GM21360 (cell line): ENCODE measurements around the gene DIPK1C.
"Not testable (repeated sequence)": the region's sequence is repeated elsewhere in the genome, so short reads cannot be mapped to it uniquely, and the experiment has no call there.

Experiments
- ATAC-seq: cut with Tn5 transposase; IDR thresholded peaks from one replicate; pipeline ENCODE4 v1.9.1; 2021; ENCODE audit warnings: mild to moderate bottlenecking, moderate library complexity; ENCODE audit not compliant: unreplicated experiment

Gene DIPK1C

DNA sequence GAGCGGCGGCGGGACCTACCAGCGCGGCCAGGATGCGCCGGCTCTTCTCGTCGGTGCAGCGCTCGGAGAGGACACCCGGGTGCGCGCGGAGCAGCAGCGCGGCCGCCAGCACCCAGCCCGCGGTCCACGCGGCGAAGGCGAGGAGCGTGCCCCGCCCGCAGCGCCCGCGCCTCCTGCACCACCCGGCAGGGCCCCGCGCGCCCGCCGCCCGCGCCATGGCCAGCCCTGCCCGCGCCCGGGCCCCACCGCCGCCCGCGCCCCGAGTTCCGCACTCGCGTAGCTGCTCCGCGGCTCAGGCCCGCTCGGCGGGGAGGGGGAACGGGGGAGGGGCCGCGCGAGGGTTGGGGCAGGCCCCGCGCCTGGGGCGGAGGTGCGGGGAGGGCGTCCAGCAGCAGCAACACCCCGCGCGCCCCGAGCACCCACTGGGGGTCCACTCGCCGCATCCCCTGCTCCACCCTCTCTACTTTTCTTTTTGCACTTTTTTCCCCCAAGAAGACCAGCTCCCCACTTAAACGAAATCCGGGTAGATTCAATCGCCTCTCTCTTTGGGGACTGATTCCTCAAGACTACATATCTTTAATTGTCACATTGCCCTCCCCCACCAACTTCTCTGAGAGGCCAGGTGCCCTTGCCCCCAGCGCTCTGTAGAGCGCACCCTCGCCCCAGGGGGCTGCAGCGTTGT lies at the start of gene DIPK1C:
Gene DIPK1C, minus strand, starts transcription at position 266 of the 682 bp plus-strand sequence. Its CDS starts 49 bp downstream, at position 217.
- ATAC-seq, result no peak

DNA sequence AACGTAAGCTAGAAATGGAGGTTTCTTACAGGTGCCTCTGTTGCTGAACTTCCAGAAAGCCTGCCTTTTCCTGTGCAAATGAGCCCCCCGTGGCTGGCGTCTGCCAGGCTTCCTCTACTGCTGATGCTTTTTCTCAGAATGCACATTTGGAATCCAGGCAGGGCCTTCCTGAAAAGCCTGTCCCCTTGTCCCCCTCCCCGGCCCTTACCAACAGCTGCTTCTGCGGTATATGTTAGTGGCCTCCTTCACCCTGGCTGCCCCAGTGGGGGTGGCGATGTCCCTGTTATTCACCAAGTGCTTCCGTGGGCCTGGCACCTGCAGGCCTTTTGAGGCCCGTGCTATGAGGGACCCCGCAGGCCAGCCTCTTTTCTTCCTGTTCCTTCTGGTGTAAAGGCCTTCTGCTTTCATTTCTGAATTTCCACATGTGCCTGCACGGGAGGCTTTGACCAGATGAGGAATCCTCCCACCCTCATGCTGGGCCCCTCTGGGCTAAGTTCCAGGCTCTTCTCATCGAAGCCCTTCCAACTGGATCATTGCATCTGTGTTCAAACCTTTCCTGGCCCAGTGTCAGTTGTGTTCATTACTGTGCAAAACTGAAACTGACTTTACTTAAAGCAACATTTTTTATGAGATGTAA lies 49.5 kb upstream of the DIPK1C start:
- ATAC-seq, result no peak

- no peak for ATAC-seq
Measured at GRCh38 chr18:74505776-74506175, 48.7 kb upstream of the DIPK1C start.

GRCh38 chr18:74503137-74503536 lies 46.0 kb upstream of the DIPK1C start:
- no peak for ATAC-seq

DNA sequence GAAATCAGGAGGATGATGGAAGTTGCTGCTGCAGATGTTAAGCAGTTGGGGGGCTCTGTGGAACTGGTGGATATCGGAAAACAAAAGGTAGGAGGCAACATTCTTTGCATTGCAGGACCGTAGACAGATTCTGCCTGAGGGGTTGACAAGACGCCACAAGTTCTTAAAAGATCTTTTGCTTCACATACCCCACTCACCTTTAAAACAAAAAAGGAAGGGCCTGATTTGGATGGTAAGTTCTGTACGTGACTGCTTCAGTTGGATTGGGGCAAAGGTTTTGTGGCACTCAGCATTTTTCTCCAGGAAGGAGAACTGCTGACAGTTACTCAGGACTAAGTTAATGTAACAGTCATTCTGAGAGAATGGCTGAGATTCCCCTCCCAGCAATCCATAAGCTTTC lies 44.3 kb upstream of the DIPK1C start:
- ATAC-seq, result no peak

GRCh38 chr18:74500774-74501173 lies 43.7 kb upstream of the DIPK1C start:
- not testable (repeated sequence) for ATAC-seq

- ATAC-seq, result no peak
Measured at GRCh38 chr18:74500372-74500771, 43.3 kb upstream of the DIPK1C start.

GRCh38 chr18:74499633-74500032 lies 42.5 kb upstream of the DIPK1C start:
- ATAC-seq, result peak; percentile 22

DNA sequence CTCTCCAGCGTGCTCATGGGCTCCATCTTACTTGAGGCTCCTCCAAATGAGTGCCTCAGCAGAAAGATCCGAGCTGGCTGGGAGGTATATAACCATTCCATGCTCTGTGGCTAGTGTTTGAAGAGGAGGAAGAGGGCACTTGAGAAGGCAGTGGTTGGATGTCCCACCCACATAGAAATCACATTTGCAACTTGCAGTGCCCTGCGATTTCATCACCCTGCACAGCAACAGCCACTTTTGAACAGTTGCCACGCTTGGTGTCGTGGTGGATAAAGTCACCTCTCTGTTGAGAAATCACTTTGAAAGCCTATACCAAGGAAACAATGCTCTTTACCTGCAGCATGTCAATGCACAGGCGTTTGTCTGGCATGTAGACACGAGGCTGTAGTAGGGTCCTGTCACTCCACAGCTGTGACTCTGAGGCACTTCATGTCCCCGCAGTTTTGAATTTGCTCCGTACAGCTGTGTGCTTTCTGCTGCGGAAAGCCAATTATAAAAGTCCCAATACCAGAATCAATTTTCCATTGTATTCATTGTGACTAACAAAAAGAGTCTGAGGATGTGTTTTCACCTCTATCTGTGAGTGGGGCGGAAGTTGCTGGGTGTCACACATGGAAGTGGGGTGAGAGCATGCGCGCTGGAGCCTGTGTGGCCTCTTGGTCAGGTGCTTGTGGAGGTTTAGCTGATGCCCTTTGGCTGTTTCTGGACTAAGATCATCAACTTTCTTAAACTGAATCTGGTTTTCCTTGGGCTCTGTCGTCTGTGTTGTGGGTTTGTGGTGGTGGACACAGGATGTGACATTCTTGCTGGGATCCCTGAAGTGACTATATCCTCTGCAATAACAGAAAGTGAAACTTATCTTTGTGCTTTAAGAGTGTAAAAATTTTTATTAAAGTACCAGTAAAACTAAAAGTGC lies 41.9 kb upstream of the DIPK1C start:
- ATAC-seq, result peak; percentile 18

DNA sequence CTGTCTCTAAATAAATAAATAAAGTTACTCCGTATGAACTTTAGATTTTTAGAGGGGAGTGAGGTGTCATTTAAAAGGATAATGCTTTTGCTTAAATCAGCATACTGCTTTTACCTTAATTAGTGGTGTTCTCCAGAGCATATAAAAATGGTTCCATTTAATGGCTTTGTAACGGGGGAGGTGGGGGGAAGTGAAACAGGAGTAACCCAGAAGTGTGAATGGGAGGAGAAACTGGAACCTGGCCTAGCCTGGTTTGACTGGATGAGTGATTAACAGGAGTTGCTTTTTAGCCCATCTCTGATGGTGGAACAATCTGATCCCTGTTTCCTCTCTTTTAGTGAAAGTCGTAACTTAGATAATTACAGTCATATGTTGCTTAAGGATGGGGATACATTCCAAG lies 40.7 kb upstream of the DIPK1C start:
- ATAC-seq, result no peak

GRCh38 chr18:74497324-74497676 lies 40.2 kb upstream of the DIPK1C start:
- ATAC-seq, result no peak

DNA sequence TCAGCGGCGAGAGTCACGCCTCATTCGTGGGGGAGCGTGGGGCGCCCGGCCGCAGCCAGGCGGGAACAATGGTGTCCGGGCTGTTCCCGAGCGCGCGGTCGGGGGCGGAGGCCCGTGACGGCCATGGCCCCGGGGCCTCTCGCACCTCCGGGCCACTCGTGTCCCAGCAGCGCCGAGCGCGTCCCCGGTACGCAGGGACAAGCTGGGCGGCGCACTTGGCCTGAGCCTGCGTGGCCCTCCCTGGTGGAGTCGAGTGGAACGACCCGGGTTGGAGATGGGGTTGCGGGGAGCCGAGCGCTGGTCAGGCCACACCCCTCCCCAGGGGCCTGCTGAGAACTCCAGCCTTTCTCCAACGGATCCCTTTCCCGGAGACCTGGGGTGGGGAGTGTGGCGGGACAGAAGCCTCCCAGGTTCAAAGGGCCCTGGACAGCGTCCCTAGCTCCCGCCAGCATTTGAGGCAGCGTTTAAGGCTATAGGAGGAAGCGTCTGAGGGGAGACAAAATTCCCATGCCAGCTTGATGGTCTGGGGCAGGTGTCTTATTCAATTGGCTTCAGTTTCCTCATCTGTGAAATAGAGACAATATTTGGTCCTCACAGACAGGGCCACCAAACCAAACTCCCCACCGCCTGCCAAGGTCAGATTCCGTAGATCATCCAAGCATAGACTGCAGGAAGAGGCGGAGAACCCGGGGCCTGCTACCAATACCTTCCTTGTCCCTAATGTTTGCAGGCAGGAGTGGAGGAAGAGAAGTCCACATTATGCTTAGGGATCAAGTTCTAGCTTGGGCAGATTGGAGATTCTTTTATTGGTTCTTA lies 39.6 kb upstream of the DIPK1C start:
- ATAC-seq, result peak; percentile 29

DNA sequence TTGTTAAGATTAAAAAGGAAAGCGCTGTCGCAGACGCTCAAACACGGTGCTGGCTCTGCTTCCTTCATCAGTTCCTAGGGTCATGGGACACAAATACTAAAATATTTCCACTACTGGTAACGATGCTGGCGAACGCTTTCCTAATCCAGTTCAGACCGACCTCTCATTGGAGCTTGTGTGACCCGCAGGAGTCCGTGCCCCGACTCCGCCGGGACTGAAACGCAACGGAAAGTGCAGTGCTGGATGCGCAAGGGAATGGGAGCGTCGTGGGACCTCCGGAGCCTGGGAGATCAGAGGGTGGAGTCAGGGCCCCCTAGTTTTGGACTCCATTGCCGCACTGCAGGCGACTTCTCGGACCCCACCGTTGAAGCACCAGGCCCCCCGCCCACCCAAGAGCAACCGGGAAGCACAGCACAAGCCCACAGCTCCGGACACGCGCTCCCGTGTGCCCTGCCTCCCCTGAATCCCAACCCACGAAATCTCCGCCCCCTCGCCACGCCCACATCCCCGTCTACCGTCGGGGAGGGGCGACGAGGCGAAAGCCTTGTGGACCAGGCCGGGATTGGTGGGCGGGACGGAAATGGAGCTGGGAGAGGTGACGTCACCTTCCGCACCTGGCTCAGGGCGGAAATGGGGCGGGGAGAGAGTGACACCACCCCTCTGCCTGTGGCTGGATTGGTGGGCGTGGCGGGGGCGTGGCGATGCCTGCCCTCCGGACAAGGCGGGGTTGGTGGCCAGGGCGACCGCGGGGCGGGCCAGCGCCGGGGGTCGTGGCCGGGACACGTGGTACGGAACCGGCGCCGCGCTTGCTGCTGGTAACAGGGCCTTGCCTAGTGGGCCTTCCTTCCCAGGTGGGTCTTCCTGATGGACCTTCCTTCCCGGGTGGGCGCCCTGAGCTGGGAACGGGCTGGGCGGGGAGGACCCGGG lies 38.7 kb upstream of the DIPK1C start, which contains the start of gene CNDP2:
Gene CNDP2, plus strand, starts transcription at position 783 of the 927 bp plus-strand sequence. CDS start 3,611 bp downstream, outside the sequence.
- ATAC-seq, result peak; percentile 76

- ATAC-seq, result no peak
Measured at GRCh38 chr18:74494514-74494913, 37.4 kb upstream of the DIPK1C start.

DNA sequence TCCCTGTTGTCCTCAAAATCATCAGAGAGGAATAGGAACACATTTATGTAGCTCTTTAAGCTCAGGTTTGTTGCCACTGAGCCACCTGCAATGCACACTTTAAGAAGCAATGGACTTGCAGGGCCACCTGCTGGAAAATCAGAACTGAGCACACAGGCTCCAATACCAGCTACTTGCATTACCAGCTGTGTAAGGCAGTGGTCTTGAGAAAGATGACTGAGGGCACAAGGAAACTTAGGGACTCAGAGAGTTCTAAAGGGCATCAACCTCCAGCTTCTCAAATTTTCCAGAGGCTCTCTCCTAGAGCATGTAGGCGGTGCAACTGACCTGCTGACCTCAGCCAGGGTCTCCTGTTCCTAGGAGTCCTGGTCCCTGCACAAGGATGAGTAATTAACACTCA lies 36.6 kb upstream of the DIPK1C start:
- peak; percentile 20 for ATAC-seq

DNA sequence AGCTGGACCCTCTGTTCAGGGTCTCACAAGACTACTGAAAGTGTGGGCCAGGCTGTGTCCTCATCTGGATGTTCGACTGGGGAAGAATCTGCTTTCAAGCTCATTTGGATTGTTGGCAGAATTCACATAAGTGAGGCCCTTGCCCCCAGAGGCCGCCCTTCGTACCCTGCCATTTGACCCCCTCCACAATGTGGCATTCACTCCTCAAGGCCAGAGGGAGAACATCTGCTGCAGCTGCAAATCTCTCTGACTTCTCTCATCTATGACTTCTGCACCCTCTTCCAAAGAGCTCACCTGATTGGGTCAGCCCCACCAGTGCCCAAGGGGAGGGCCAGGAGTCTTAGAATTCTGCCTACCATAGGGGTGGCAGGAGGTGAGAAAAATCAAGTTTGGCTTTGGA lies 35.2 kb upstream of the DIPK1C start:
- no peak for ATAC-seq

DNA sequence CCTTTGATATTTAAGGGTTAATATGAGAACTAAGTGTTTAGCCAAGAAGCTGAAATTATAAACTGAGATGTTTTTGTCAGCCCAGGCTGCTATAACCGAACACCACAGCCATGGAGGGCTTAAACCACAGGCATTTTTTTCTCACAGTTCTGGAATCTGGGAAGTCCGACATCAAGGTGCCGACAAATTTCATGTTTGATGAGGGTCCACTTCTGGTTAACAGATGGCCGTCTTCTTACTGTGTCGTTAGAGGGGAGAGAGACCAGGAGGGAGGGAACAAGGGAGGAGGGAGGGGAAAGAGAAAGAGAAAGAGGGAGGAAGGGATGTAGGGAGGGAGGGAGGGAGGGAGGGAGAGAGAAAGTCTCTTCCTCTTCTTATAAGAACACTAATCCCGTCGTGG lies 32.6 kb upstream of the DIPK1C start:
- no peak for ATAC-seq

- no peak for ATAC-seq
Measured at GRCh38 chr18:74488864-74489263, 31.8 kb upstream of the DIPK1C start.

- no peak for ATAC-seq
Measured at GRCh38 chr18:74488354-74488753, 31.2 kb upstream of the DIPK1C start.
